ENCODE data around the gene MAP3K13.
"Not testable (repeated sequence)": the region's sequence is repeated elsewhere in the genome, so short reads cannot be mapped to it uniquely, and the experiment has no call there.

Gene MAP3K13

DNA sequence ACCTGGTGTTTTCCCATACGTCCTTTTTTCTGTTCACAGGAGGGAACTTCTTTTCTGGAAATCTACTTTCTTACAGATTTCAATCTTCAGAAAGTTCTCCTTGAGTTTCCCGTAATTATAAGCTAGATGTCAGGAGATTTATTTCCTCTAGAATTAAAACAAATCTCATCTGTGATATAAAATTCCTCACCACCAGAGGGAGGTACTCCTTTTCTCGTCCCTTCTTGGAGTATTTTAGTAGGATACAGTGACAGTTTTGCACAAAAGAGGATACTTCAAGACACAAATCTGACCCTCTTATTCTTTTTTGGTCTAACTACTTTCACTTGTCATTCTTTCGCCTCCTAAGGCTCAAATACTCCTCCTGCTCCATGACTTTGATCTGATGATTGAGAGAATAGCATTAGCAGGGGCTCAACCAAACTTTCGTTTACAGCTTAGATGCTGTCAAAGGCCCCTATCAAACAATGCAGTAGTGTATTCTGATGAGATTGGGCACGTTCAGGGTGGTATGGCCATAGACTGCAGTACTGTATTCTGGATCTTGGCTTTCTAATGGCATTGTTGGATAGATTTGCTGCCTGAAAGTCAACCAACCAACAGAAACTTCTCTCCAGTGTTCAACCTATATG is 97.9 kb downstream of the MAP3K13 start:
- DNase-seq = peak; percentile 37 to 68

DNA sequence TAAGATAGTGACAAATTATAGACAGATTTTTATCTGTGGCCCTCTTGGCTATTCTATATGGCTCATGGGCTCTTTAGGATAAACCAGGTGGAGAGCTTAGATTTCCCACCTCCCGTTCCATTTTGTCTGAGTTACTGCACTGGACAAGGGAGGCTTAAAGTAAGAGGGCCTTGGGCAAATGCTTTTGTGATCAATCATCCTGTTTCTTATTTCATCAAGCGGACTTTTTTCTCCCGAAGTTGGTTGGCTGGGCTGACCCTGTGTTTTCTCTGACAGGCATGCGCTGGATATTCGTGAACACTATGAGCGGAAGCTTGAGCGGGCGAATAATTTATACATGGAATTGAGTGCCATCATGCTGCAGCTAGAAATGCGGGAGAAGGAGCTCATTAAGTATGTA is 102.5 kb downstream of the MAP3K13 start:
- no peak for DNase-seq

DNA sequence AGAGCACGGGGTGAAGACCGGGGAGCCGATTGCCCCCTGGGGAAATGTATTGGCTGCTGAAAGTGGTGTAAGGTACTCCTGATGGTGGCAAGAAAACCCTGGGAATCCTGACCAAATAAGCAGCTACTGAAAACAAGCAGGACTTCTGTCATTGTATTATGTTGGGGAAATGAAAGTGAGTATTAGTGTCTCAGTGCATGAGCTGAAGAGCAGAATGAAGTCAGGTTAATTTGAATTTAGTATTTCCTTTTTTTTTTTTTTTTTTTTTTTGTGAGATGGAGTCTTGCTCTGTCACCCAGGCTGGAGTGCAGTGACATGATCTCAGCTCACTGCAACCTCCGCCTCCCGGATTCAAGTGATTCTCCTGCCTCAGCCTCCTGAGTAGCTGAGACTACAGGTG is 103.2 kb downstream of the MAP3K13 start:
- DNase-seq = not testable (repeated sequence)

DNA sequence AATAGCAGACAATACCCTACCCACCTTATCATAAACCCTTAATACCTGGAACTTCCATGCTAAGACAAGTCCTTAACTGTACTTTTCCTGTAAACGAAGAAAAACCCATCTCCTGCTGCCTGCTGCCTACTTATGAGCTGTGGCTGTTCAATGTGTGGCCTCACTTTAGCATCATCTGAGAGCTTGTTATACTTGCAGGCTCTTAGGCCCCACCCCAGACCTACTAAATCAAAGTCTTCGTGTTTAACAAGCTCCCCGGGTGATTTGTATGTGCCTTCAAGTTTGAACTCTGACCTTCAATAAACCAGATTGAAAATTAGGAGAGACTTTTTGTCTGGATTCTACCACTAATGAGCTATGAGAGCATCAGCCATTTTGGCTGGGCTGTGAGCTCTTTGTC is 106.6 kb downstream of the MAP3K13 start:
- no peak for DNase-seq

DNA sequence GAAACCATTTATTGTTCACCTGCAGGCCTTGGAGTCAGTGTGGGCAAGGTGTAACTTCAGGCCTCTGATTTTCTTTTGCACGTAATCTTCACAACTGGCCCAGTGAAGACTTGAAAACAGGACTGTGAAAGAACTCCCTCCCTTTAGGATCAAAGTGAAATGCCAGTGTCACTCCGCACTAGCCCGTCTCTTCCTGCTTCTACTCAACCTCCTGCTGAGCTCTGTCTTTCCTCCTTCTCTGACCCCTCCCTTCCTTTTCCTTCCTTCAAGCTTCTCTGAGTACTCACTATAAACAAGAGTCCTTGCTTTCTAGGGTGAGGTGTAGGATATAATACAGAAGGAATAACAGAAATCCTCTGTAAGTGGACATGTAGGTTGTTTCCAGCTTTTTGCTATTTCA is 107.4 kb downstream of the MAP3K13 start:
- DNase-seq = no peak

DNA sequence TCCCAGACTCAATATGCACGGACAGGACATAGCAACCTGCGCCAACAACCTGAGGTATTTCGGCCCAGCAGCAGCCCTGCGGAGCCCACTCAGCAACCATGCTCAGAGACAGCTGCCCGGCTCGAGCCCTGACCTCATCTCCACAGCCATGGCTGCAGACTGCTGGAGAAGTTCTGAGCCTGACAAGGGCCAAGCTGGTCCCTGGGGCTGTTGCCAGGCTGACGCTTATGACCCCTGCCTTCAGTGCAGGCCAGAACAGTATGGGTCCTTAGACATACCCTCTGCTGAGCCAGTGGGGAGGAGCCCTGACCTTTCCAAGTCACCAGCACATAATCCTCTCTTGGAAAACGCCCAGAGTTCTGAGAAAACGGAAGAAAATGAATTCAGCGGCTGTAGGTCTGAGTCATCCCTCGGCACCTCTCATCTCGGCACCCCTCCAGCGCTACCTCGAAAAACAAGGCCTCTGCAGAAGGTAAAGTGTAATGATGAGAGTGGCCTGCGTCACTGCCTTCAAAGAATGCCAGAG is 110.4 kb downstream of the MAP3K13 start:
- no peak for DNase-seq

DNA sequence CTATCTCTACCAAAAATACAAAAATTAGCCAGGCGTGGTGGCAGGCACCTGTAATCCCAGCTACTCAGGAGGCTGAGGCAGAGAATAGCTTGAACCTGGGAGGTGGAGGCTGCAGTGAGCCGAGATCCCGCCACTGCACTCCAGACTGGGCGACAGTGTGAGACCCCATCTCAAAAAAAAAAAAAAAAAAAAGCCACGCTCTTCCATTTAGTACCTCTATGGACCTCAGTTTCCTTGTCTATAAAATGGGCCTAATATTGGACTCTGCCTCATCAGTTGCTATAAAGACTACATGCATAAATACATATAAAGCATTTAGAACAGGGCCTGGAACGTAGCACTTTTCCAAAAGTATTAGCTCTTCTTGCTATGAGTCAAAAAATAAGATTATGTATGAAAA is 112.0 kb downstream of the MAP3K13 start:
- not testable (repeated sequence) for DNase-seq

DNA sequence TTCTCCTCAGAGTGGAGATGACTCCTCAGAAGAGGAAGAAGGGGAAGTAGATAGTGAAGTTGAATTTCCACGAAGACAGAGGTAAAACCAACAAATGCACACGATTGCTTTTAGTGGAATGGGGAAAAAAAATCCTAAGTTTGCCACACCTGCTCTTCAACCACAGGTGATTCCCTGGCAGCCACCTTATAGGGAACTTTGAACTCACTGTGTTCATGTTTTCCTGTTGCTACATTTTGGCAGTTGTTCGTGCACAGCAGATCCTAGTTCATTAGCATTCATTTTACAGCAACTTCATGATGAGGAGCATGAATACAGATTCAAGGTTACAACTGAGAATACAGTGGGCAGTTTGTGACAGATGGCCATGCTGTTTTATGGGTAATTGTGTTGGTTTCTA is 114.4 kb downstream of the MAP3K13 start:
- no peak for DNase-seq

DNA sequence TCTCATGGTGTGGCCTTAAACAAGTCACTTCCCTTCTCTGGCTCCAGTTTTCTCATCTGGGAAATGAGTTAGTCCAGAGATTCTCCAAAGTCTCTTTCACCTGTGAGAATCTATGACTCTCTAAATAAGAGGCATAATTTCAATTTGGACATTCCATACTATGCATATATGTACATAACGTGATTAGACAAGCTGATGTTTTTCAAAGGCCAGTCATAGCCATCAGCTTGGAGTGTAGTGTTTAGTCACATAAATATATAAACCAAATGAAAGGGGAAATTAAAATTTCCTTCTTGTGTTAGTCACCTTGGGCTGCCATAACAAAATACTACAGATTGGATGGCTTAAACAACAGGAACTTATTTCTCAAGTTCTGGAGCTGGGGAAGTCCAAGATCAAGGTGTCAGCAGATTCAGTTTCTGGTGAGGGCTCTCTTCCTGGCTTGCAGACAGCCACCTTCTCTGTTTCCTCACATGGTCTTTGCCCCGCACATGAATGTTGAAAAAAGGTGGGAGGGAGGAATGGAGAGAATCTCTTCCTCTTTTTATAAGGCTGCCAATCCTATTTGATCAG is 116.5 kb downstream of the MAP3K13 start:
- no peak for DNase-seq

DNA sequence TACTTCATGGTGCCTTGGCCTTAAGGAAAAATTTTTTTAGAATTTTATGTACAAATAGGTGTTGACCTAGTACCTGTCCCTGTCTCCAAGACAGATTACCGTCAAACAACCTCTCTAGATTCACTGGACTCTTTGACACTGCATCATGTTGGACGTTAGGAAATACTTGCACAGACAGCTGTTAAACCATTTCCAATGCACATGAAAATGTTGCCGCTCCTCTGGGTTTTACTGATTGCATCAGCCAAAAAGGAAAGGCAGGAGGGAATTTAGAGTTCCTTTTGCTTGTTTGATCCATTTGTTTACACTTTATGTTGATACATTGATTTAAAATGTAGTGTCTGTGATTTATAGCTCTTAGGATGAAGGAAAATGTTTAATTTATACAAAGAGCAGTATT is 121.4 kb downstream of the MAP3K13 start:
- DNase-seq = no peak

DNA sequence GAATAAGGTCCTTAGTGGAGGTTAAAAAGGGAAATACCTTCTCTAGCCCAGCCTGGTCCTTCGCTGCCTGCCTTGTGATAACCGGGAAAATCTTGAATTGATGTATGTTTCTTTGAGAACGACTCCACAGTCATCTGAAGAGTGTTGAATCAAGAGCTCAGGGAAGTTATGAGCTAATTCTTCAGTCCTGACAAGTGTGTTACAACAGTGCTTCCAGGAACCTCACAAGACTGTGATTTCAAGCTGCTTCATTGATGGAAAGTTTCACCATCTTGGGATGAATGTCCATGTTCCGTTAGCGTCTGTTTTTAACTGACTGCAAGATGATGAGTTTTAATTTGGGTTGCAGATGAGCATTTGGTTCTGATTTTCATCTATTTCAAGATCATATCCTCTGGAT is 123.5 kb downstream of the MAP3K13 start:
- DNase-seq = no peak

DNA sequence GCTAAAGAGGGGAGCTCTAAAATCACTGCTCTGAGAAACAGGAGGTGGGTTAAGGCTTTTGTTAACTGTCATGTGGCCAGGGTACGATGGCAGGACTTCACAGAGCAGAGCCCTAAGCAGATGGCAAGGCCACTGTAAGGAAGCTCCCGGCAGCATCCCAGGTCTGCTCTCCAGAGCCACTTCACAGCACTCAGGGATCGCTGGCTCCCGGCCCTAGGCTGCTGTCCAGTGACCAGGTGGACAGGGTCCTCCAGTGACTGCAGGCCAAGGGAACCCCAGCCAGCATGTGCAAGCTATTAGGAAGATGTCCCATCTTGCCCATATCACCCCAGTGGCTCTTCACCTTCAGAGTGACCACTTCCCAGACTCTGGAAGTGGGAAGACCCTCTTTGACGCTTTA is 125.5 kb downstream of the MAP3K13 start:
- no peak for DNase-seq

DNA sequence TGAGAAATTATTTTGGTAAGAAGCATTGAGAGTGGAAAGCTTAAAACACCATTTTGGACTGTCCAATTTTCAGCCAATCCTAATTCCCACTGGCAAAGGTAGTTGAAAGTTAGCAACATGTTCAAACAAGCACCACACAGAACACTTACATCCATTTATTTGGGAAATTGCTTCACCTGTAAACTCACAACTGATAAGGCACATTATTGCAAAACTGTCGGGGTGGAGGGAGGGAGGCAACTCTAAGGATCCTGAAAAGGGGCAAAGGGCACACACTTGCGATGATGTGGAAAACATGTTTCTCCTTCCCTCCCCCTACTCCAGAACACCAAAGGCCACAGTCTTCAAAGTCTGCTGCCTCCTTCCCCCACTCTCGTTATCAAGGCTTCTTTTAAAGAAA is 126.5 kb downstream of the MAP3K13 start:
- DNase-seq = no peak

DNA sequence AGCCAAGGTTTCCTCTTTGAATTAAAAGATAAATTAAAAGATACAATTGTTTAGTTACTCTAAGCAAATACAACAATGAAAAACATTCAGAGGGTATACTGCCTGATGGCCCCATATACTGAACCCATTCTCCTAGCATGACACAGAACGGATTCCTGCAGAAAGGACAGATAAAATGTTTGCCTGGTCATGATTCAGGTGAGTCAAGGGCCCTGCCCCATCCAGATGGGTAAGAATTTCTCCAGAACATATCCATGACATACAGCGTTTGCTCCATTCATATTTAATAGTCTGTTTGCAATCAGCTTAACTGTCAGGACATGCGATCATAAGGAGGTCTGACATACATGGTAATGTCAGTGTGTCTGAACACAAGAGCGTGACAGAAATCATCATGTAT is 127.3 kb downstream of the MAP3K13 start:
- DNase-seq = no peak

DNA sequence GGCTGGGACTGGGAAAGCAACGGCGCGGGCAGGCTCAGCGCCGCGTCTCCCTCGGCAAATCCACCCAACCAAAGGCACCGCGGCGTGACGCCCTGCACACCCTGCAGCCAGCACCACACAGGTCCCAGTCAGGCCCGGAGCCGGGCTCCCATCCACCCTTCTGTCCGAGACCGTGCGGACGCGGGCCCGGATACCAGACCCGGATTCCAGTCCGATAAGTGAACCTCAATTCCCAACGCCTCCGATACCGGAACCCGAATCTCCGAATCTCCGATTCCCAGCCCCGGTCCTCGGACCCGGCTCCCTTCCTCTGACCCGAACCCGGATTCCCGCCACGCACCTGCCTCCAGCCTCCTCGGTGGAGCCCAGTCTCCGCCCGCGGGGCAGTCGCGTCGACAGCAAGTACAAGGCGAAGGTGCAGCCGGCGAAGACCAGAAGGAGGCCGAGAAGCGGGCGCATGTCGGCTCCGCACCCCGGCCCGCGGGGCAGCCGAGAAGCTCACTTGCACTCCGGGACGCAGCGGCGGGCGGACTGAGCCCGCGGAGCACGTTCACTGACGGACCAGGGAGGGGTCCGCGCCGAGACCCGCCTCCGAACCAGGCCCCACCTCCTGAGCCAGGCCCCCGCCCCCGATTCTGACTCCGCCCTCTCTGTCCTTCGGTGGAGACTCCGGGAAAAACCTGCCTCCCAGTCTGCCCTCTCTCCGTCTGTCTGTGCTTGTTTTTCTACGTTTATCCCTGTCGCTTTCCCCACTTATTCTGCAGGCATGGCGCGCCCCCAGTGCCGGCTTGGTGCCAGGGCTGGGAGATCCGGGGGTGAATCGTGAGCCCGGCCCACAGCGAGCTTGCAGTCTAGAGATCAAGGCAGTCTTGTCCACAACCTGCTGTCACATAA is 135.8 kb downstream of the MAP3K13 start, which contains the start of gene TMEM41A:
Gene TMEM41A, minus strand, starts transcription at position 533 of the 894 bp plus-strand sequence. Its CDS starts 74 bp downstream, at position 459.
- DNase-seq = peak; percentile 88 to 91

DNA sequence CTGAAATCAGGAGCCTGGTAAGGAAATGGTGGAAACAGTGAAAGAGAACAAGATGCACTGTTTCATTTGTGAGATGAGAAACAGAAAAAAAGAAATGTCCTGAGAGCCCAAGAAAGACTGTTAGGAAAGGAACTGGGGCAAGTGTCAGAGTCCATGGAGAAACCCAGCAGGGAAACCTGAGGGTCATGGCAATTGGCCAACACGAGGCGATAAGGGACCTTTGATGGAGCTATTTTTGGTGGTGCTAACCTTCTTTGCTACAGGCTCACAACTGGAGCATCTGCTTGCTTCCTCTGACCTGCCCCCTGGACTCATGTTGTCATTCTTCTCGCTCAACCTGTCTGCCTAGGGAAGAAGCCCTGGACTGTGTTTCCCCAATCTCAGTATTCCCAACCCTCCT is 140.1 kb downstream of the MAP3K13 start:
- no peak for DNase-seq

DNA sequence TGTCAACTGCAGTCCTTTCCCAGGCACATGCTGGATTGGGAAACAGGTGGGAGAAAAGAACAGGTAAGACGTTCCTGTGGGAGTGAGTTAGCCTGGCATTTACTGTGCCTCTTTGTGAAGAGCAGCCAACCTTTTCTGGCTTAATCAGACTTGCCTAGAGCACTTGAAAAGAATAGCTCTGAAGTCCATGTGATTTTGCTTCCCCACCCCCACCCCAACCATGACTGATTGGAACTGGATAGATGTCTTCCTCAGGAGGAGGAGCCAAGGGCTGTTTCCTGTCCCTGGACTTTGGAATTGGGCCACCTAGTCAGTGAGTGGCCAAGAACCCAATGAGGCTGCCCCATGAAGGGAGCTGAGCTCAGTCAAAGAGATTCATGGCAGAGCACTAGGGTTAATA is 140.6 kb downstream of the MAP3K13 start:
- no peak for DNase-seq

DNA sequence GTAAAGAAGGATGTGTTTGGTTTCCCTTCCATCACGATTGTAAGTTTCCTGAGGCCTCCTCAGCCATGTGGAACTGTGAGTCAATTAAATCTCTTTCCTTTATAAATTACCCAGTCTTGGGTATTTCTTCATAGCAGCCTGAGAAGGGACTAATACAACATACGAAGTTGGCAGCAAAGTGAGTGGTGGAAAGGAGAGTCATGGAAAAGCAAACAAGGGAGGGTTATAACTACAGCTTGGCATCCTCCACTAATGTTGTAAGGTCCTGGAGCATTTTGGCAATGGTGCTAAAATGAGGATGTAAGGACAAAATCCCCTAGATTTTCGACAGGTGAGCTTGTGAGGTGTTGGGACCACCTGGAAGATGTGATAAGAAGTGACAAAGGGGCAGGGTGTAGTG is 141.7 kb downstream of the MAP3K13 start:
- no peak for DNase-seq

DNA sequence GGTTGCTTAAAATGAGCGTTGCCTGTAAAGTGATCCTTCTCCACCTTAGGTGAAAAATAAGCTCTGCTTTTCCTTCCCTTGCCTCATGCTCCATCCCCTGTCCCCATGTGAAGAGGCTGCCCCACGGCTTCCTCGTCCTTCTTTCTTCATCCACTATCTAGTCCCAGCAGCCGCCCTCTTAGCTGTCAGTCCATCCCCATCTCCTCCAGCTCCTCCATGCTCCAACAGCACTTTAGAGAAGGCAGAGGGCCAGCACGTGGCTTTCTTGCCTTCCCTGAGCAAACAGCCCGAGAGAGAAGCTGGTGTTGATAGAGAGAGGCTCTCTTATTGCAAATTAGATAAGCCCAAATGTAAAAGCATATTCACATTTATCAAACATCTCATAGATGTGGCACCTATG is 144.9 kb downstream of the MAP3K13 start:
- DNase-seq = no peak

DNA sequence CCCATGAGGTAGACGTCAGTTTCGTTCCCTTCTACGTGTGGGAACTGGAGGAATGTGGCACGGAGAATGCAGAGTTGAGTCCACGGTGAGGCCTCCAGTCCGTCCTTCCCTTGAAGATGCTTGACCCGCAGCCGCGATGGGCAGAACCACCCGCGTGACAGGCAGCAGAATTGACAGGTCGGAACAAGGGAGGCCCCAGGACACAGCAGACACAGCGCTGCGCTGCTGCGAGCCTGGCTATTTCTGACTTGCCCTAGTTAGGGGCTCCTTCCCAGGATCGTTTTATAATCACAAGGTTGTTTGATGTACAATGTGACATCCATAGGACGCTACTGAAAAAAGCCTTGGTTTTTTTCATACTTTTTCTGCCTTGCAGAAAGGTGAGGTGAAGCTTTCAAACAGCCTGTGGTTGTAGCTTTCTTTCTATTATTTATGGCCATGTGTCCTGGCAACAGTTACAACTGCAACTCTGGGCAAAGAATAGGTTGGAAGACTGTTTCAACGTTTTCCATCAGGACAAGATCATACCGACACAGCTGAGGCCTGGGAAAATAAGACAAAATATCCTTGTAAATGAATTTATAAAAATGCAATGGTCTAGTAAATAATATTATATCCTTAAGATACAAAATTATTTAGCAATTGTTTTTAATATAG is 145.5 kb downstream of the MAP3K13 start:
- no peak for DNase-seq

DNA sequence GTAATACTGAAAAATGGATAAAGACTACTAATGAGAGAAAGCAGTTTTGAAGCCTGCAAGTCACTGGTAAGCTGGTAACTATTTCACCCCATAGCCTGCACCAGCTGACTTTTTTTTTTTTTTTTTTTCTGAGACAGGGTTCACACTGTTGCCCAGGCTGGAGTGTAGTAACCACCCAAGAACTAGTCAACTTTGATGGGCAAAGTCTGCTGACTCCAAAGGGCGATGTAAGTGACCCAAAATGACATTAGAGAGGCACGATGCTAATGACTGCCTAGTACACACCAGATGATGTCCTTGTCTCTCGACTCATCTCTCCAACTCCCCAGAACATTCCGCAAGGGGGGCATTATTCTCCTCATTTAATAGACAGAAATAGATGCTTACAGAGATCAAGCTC is 148.8 kb downstream of the MAP3K13 start:
- no peak for DNase-seq

DNA sequence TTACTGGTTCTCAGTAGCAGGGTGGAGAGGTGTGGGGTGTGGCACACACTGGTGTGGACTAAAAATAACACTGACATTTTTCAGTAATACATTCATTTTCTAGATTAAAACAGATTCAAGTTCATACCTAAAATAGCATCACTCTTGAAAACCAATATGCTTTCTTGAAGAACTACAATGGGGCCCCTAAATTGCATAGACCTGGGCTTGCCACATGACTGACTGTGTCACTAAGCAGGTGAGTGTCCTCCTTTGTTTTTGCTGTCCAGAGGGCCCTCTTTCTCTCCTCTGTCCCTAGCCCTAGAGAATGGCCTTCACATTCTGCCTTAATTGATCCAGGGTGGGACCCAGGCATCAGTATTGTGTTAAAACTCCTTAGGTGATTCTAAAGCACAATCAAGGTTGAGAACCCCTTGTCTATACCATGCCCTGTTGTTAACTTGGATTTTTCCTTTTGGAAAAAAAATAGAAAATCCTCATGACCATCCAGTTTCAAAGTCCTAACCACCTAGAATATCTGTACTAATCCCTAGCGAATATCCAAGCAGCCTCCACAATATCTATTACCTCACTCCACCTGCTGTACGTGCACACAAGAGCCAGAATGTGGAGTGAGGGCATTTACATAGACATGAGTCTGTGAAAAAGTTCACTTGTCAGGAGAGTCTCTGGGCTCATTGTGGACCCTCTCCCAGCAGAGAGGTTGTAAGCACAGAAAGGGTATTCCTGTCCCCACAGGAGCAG is 154.6 kb downstream of the MAP3K13 start:
- no peak for DNase-seq

DNA sequence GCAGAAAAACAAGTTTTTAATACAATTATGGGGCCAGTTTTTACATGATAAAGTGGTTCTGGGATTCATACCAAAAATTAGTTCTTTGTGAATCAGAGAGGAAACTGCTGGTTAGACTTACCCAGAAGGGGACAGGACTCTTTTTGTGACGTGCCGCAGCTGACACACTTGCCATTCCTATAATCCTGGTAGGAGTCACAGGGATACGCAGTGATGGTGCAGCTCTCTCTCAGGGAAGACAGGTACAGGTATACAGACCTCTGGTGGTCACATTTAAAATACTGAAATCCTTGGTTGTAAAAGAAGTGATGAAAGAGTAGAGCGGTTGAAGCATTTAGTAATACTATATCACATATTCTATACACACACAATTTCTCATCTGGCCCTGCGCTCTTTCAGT is 156.1 kb downstream of the MAP3K13 start:
- DNase-seq = no peak
